WTC11 (cell line): ENCODE results near the gene GAS2. TPM values are rescaled to one million over a fixed set of nuclear protein-coding genes. Genes with fewer than 3 reads are reported as not detected.

ENCODE experiments used
- ATAC-seq: fragments of 200-7000 bp; cut with Tn5 transposase; 2 replicates; pipeline ENCODE4 v1.10.0; 2021; ENCODE audit warnings: mild to moderate bottlenecking, moderate library complexity
- CTCF ChIA-PET: fragments of 300-600 bp; sonication (Branson Sonifier 250); formaldehyde crosslinking; loops from one replicate; lab custom pipeline; 2021; ENCODE audit warnings: antibody characterized with exemption; lab: Charles Lee
- POLR2A ChIA-PET: fragments of 350-600 bp; sonication (Branson Sonifier 250); formaldehyde crosslinking; loops from one replicate; lab custom pipeline; 2021; ENCODE audit warnings: antibody characterized with exemption; lab: Charles Lee
- DNase-seq: peaks from one replicate; pipeline ENCODE4 v3.0.0; 2021; ENCODE audit warnings: low spot score
- H3K27ac Mint-ChIP-seq: 2 replicates; pipeline ENCODE4 v1.8.0; 2021; ENCODE audit warnings: mixed read lengths
- H3K27me3 Mint-ChIP-seq: 2 replicates; pipeline ENCODE4 v1.8.0; 2021; ENCODE audit warnings: low read depth, mild to moderate bottlenecking, moderate library complexity, mixed read lengths
- H3K36me3 Mint-ChIP-seq: 2 replicates; pipeline ENCODE4 v1.8.0; 2021; ENCODE audit warnings: mixed read lengths
- H3K4me1 Mint-ChIP-seq: 2 replicates; pipeline ENCODE4 v1.8.0; 2022; ENCODE audit warnings: mixed read lengths
- H3K4me3 Mint-ChIP-seq: 2 replicates; pipeline ENCODE4 v1.8.0; 2021; ENCODE audit warnings: mild to moderate bottlenecking, moderate library complexity, mixed read lengths
- H3K9me3 Mint-ChIP-seq: 2 replicates; pipeline ENCODE4 v1.8.0; 2021; ENCODE audit warnings: mixed read lengths
- CREM ChIP-seq: sonication (generic); formaldehyde crosslinking; IDR thresholded peaks from 2 replicates; pipeline ENCODE4 v1.8.1; 2022; ENCODE audit warnings: mild to moderate bottlenecking, missing genetic modification reagents, moderate library complexity
- ELF4 ChIP-seq: sonication (generic); formaldehyde crosslinking; IDR thresholded peaks from 2 replicates; pipeline ENCODE4 v1.8.1; 2022; ENCODE audit warnings: low read depth, mild to moderate bottlenecking, moderate library complexity, missing genetic modification reagents
- GABPB1 ChIP-seq: sonication (generic); formaldehyde crosslinking; IDR thresholded peaks from 2 replicates; pipeline ENCODE4 v1.8.1; 2023; ENCODE audit warnings: mild to moderate bottlenecking, missing genetic modification reagents
- KAT7 ChIP-seq: sonication (generic); formaldehyde crosslinking; IDR thresholded peaks from 2 replicates; pipeline ENCODE4 v1.8.1; 2023; ENCODE audit warnings: missing genetic modification reagents, mild to moderate bottlenecking, borderline replicate concordance
- NFE2L1 ChIP-seq: sonication (generic); formaldehyde crosslinking; IDR thresholded peaks from 2 replicates; pipeline ENCODE4 v1.8.1; 2023; ENCODE audit warnings: missing genetic modification reagents
- NFYB ChIP-seq: sonication (generic); formaldehyde crosslinking; conservative IDR thresholded peaks from 2 replicates; pipeline ENCODE4 v1.8.0; 2022; ENCODE audit warnings: low read depth, missing genetic modification reagents
- SMAD4 ChIP-seq: sonication (generic); formaldehyde crosslinking; IDR thresholded peaks from 2 replicates; pipeline ENCODE4 v1.8.0; 2022; ENCODE audit warnings: mild to moderate bottlenecking, missing genetic modification reagents
- ZNF232 ChIP-seq: sonication (generic); formaldehyde crosslinking; IDR thresholded peaks from 2 replicates; pipeline ENCODE4 v1.8.0; 2022; ENCODE audit warnings: mild to moderate bottlenecking, missing genetic modification reagents
- ZNF263 ChIP-seq: sonication (generic); formaldehyde crosslinking; IDR thresholded peaks from 2 replicates; pipeline ENCODE4 v1.8.1; 2022; ENCODE audit warnings: low read depth, mild to moderate bottlenecking, moderate library complexity, missing genetic modification reagents
- total RNA-seq: library from RNA; stranded (reverse); gene quantifications from 3 replicates; pipeline ENCODE4 v1.2.3, GENCODE V29; 2021
- TF ChIP-seq, protein P1 (sequence below): sonication (generic); formaldehyde crosslinking; IDR thresholded peaks from 2 replicates; pipeline ENCODE4 v1.8.0; 2023; ENCODE audit warnings: mild to moderate bottlenecking, missing genetic modification reagents
- TF ChIP-seq, protein P2 (sequence below): sonication (generic); formaldehyde crosslinking; IDR thresholded peaks from 2 replicates; pipeline ENCODE4 v1.8.1; 2022; ENCODE audit warnings: mild to moderate bottlenecking, missing genetic modification reagents, moderate library complexity, borderline replicate concordance
- TF ChIP-seq, protein P3 (sequence below): sonication (generic); formaldehyde crosslinking; IDR thresholded peaks from 2 replicates; pipeline ENCODE4 v1.8.1; 2022; ENCODE audit warnings: mild to moderate bottlenecking, moderate library complexity, missing genetic modification reagents
- TF ChIP-seq, protein P4 (sequence below): fragments of 250-450 bp; sonication (Bioruptor Pico); IDR thresholded peaks from 2 replicates; pipeline ENCODE4 v1.8.0; 2021; ENCODE audit warnings: mild to moderate bottlenecking
- TF ChIP-seq, protein P5 (sequence below): sonication (generic); formaldehyde crosslinking; IDR thresholded peaks from 2 replicates; pipeline ENCODE4 v1.8.0; 2023; ENCODE audit warnings: missing genetic modification reagents, mild to moderate bottlenecking, borderline replicate concordance

Gene GAS2
- total RNA-seq, 1 experiment from 2014 or later = 1.8 TPM

DNA sequence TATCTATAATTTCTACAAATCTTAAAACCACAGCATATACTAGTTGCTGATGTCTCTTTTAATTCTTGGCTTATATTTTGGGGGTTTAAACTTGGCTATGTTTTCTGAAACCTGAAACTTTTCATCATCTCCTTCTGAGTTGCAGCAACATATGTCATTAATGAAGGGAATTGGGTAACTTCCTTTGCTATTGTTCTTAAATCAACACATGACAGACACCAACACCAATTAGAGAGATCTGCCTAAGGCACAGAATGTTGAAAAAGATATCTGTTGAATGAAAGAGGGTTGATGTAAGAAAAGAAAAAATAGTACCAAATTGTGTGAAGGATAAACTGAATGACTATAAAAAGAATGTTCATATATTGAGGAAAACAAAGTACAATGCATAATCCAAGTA is 10.3 kb upstream of the GAS2 start:
- DNase-seq = no peak
- ChIA-PET POLR2A (no interaction called here), CTCF (interaction anchor here (1.4 kb wide), 1 partner anchor 14 kb away, joined by 6 read pairs; no protein-coding TSS in a partner anchor)
- Mint-ChIP-seq H3K9me3 (peaks cover 17% of the 10 kb centered on the region), H3K36me3 (peaks cover 13% of the 10 kb centered on the region), H3K27me3 (no peaks in the 10 kb centered on the region), H3K4me3 (no peak overlapping the region), H3K27ac (no peak overlapping the region), H3K4me1 (peaks cover 28% of the 10 kb centered on the region)
- TF ChIP-seq GABPB1 (CRISPR knock-in tag) (no peak), ZNF232 (CRISPR knock-in tag) (no peak), CREM (CRISPR knock-in tag) (no peak), KAT7 (no peak), ZNF263 (CRISPR knock-in tag) (no peak)
- TF ChIP-seq, protein P1, sequence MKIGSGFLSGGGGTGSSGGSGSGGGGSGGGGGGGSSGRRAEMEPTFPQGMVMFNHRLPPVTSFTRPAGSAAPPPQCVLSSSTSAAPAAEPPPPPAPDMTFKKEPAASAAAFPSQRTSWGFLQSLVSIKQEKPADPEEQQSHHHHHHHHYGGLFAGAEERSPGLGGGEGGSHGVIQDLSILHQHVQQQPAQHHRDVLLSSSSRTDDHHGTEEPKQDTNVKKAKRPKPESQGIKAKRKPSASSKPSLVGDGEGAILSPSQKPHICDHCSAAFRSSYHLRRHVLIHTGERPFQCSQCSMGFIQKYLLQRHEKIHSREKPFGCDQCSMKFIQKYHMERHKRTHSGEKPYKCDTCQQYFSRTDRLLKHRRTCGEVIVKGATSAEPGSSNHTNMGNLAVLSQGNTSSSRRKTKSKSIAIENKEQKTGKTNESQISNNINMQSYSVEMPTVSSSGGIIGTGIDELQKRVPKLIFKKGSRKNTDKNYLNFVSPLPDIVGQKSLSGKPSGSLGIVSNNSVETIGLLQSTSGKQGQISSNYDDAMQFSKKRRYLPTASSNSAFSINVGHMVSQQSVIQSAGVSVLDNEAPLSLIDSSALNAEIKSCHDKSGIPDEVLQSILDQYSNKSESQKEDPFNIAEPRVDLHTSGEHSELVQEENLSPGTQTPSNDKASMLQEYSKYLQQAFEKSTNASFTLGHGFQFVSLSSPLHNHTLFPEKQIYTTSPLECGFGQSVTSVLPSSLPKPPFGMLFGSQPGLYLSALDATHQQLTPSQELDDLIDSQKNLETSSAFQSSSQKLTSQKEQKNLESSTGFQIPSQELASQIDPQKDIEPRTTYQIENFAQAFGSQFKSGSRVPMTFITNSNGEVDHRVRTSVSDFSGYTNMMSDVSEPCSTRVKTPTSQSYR (CRISPR knock-in tag) = no peak
- TF ChIP-seq, protein P2, sequence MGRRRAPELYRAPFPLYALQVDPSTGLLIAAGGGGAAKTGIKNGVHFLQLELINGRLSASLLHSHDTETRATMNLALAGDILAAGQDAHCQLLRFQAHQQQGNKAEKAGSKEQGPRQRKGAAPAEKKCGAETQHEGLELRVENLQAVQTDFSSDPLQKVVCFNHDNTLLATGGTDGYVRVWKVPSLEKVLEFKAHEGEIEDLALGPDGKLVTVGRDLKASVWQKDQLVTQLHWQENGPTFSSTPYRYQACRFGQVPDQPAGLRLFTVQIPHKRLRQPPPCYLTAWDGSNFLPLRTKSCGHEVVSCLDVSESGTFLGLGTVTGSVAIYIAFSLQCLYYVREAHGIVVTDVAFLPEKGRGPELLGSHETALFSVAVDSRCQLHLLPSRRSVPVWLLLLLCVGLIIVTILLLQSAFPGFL = no peak
- TF ChIP-seq, protein P3, sequence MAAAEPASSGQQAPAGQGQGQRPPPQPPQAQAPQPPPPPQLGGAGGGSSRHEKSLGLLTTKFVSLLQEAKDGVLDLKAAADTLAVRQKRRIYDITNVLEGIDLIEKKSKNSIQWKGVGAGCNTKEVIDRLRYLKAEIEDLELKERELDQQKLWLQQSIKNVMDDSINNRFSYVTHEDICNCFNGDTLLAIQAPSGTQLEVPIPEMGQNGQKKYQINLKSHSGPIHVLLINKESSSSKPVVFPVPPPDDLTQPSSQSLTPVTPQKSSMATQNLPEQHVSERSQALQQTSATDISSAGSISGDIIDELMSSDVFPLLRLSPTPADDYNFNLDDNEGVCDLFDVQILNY (CRISPR knock-in tag) = no peak
- TF ChIP-seq, protein P4, sequence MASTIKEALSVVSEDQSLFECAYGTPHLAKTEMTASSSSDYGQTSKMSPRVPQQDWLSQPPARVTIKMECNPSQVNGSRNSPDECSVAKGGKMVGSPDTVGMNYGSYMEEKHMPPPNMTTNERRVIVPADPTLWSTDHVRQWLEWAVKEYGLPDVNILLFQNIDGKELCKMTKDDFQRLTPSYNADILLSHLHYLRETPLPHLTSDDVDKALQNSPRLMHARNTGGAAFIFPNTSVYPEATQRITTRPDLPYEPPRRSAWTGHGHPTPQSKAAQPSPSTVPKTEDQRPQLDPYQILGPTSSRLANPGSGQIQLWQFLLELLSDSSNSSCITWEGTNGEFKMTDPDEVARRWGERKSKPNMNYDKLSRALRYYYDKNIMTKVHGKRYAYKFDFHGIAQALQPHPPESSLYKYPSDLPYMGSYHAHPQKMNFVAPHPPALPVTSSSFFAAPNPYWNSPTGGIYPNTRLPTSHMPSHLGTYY (CRISPR knock-in tag) = no peak
- ATAC-seq = no peak

DNA sequence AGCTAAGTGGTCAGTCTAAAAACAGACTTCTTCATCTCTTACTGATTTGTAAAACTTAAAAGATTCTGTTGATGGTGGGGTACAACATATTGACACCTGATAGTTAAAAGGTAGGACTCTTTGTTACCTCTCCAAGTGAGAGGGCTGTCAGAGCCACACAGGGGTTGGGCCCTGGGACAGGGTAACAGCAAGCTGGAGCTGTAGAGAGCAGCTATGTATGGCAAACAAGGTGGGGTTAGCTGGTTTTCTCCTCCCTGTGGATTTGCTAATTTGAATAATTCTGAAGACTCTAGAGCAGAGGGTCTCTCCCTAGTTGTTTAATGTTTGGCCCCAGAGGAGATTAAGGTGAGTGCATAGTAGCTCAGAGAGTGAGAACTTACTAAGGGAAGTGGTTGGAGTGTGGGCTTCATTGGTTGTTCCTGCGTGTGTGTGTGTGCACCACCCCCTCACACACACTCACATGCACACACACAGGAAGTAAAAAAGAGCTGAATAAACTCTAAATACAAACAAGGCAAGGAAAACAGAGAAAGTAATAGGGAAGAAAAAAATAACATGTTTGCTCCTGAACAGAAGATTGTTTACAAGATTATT is 9.2 kb upstream of the GAS2 start:
- no peak for DNase-seq
- Mint-ChIP-seq H3K4me3 (no peak overlapping the region), H3K27ac (peak overlapping the region; percentile 83), H3K9me3 (peaks cover 7% of the 10 kb centered on the region), H3K4me1 (peaks cover 26% of the 10 kb centered on the region), H3K36me3 (peaks cover 7% of the 10 kb centered on the region), H3K27me3 (no peaks in the 10 kb centered on the region)
- ChIA-PET POLR2A (interaction anchor here (1.0 kb wide), 1 partner anchor 171 kb away, joined by 3 read pairs; no protein-coding TSS in a partner anchor), CTCF (interaction anchor here (0.6 to 1.4 kb wide), 5 partner anchors 9 to 413 kb away, joined by 3 to 6 read pairs (median 3); partner anchors contain the start of genes GAS2 and SVIP)
- no peak for TF ChIP-seq ELF4 (CRISPR knock-in tag)
- no peak for TF ChIP-seq NFE2L1 (CRISPR knock-in tag)
- TF ChIP-seq, protein P4 (CRISPR knock-in tag) = no peak
- TF ChIP-seq SMAD4 (CRISPR knock-in tag) = no peak
- TF ChIP-seq, protein P5, sequence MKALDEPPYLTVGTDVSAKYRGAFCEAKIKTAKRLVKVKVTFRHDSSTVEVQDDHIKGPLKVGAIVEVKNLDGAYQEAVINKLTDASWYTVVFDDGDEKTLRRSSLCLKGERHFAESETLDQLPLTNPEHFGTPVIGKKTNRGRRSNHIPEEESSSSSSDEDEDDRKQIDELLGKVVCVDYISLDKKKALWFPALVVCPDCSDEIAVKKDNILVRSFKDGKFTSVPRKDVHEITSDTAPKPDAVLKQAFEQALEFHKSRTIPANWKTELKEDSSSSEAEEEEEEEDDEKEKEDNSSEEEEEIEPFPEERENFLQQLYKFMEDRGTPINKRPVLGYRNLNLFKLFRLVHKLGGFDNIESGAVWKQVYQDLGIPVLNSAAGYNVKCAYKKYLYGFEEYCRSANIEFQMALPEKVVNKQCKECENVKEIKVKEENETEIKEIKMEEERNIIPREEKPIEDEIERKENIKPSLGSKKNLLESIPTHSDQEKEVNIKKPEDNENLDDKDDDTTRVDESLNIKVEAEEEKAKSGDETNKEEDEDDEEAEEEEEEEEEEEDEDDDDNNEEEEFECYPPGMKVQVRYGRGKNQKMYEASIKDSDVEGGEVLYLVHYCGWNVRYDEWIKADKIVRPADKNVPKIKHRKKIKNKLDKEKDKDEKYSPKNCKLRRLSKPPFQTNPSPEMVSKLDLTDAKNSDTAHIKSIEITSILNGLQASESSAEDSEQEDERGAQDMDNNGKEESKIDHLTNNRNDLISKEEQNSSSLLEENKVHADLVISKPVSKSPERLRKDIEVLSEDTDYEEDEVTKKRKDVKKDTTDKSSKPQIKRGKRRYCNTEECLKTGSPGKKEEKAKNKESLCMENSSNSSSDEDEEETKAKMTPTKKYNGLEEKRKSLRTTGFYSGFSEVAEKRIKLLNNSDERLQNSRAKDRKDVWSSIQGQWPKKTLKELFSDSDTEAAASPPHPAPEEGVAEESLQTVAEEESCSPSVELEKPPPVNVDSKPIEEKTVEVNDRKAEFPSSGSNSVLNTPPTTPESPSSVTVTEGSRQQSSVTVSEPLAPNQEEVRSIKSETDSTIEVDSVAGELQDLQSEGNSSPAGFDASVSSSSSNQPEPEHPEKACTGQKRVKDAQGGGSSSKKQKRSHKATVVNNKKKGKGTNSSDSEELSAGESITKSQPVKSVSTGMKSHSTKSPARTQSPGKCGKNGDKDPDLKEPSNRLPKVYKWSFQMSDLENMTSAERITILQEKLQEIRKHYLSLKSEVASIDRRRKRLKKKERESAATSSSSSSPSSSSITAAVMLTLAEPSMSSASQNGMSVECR (CRISPR knock-in tag) = no peak
- TF ChIP-seq ZNF263 (CRISPR knock-in tag) = no peak
- no peak for TF ChIP-seq NFYB (CRISPR knock-in tag)
- peak; percentile 97 for ATAC-seq
